SK-N-SH treated with all-trans-retinoic acid at 6 μM for 48 hours (cell line): ENCODE measurements around the gene TPSD1.

Experiments
- PPARA ChIP-seq: fragments of 250-450 bp; sonication (Bioruptor Pico); IDR thresholded peaks from 2 replicates; pipeline ENCODE4 v1.5.0; 2020; ENCODE audit warnings: mild to moderate bottlenecking, borderline replicate concordance
- ZC3H10 ChIP-seq: fragments of 250-450 bp; sonication (Bioruptor Pico); IDR thresholded peaks from 2 replicates; pipeline ENCODE4 v1.5.1; 2021; ENCODE audit warnings: mild to moderate bottlenecking, moderate library complexity
- ZFP3 ChIP-seq: fragments of 250-450 bp; sonication (Bioruptor Pico); IDR thresholded peaks from 2 replicates; pipeline ENCODE4 v1.5.0; 2020; ENCODE audit warnings: mild to moderate bottlenecking, moderate library complexity

- TF ChIP-seq PPARA: no peak
- no peak for TF ChIP-seq ZC3H10 (CRISPR knock-in tag)
- no peak for TF ChIP-seq ZFP3 (CRISPR knock-in tag)
These were observed 21.3 kb downstream of the TPSD1 start for GRCh38 chr16:1277151-1277598.
